Sigmoid colon (tissue), 7 donors: Measurements from ENCODE around the gene COQ8A. TPM values are rescaled to one million over a fixed set of nuclear protein-coding genes. Genes with fewer than 3 reads are reported as not detected.

ENCODE experiments used
- DNase-seq: peaks from one replicate; pipeline ENCODE4 v3.0.0-alpha.2; 2019
- H3K27ac ChIP-seq, 4 donors: fragments of 200-600 bp; sonication (generic); one replicate each; pipeline ENCODE4 v1.5.1; 2016 to 2019; ENCODE audit warnings: mild to moderate bottlenecking in 1 of 4
- H3K27me3 ChIP-seq, 3 donors: fragments of 200-600 bp; sonication (generic); one replicate each; pipeline ENCODE4 v1.5.1; 2019; ENCODE audit warnings: mild to moderate bottlenecking in 1 of 3
- H3K36me3 ChIP-seq, 4 donors: fragments of 200-600 bp; sonication (generic); one replicate each; pipeline ENCODE4 v1.5.1; 2016 to 2019
- H3K4me1 ChIP-seq, 4 donors: fragments of 200-600 bp; sonication (generic); one replicate each; pipeline ENCODE4 v1.5.1; 2017 to 2019
- H3K4me3 ChIP-seq, 4 donors: fragments of 200-600 bp; sonication (generic); one replicate each; pipeline ENCODE4 v1.5.1; 2017 to 2019; ENCODE audit warnings: mild to moderate bottlenecking in 2 of 4, moderate library complexity in 1 of 4
- H3K9me3 ChIP-seq, 4 donors: fragments of 200-600 bp in 3 of 4; sonication (generic) in 3 of 4; one replicate each; pipeline versions ENCODE4 v1.5.1 to v1.6.1; 2013 to 2019
- CTCF ChIP-seq, 4 experiments: fragments of 450-650 bp in 3 of 4; fragments of 200-600 bp in 1 of 4; IDR thresholded peaks; one replicate each; pipeline ENCODE4 v1.5.1; 2016 to 2019; ENCODE audit warnings: antibody characterized with exemption in 4 of 4, mild to moderate bottlenecking in 3 of 4, moderate library complexity in 2 of 4
- EP300 ChIP-seq, 4 donors: sonication (generic); formaldehyde crosslinking; IDR thresholded peaks; one replicate each; pipeline ENCODE4 v1.6.1; 2017; ENCODE audit warnings: antibody characterized with exemption in 4 of 4
- POLR2A ChIP-seq, 2 donors: fragments of 450-650 bp; IDR thresholded peaks; one replicate each; pipeline ENCODE4 v1.6.1; 2016; ENCODE audit warnings: antibody characterized with exemption in 2 of 2, mild to moderate bottlenecking in 2 of 2, moderate library complexity in 2 of 2
- POLR2AphosphoS5 ChIP-seq, 4 donors: sonication (generic); formaldehyde crosslinking; IDR thresholded peaks; one replicate each; pipeline ENCODE4 v1.6.1; 2017; ENCODE audit warnings: antibody characterized with exemption in 4 of 4
- WGBS, 2 donors: extraction: QIAGEN DNeasy Blood & Tissue Kit; methylation state at CpG; one replicate each; pipeline ENCODE4 v1.1.7; 2013; 5-methylcytosine and 5-hydroxymethylcytosine counted together
- intact Hi-C: fragments of 100-400 bp; cut with DNase I; formaldehyde crosslinking; loops from one replicate; pipeline ENCODE4 v1.15.1; 2023
- polyA plus RNA-seq, 3 donors: library from polyadenylated mRNA; stranded (reverse); fragments of 200-250 nt; gene quantifications; one replicate each; pipeline ENCODE4 v1.2.3, GENCODE V29; 2013
- total RNA-seq, 4 donors: library from RNA; depleted of rRNA; stranded (reverse); fragments of >200 nt; gene quantifications; one replicate each; pipeline ENCODE4 v1.1.0, GENCODE V29; 2016
- donor health status: healthy with polysubstance abuse.
- donor health status: Bipolar disorder and iron deficiency.
- donor health status: healthy.

The COQ8A gene
- total and polyA plus RNA-seq, 7 donors: 20.3 to 129 (median 60.2) TPM

DNA sequence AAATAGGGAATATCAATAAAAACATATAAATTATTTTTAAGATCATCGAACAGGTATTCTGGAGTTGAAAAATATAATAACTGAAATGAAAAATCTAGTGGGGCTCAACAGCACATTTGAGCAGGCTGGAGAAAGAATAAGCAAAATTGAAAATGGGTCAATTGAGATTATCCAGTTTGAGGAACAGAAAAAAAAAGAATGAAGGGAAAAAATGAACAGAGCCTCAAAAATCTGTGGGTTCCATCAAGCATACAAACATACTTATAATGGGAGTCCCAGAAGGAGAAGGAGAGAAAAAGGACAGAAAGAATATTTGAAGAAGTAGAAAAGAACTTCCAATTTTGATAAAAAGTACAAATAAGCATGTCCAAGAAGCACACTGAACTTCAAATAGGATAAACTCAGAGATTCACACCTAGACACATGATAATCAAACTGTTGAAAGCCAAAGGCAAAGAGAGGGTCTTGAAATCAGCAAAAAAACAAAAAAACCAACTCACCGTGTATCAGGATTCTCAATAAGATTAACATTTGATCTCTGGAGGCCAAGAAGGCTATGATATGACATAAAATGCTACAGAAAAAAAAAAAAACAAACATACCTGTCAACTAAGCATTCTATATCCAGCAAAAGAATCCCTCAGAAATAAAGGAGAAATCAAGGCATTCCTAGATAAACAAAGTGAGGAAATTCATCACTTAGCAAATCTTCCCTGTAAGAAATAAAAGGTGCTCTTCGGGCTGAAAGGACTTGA lies 5.4 kb upstream of the COQ8A start:
- Histone ChIP-seq H3K9me3 (peaks cover 0 to 6% (median 0%) of the 10 kb centered on the region in 4 donors), H3K27ac (no peak overlapping the region), H3K4me3 (no peak overlapping the region), H3K36me3 (no peaks in the 10 kb centered on the region), H3K27me3 (no peaks in the 10 kb centered on the region), H3K4me1 (peaks cover 0 to 11% (median 11%) of the 10 kb centered on the region in 4 donors)
- TF ChIP-seq EP300 (IDR thresholded peaks at IDR 0.05) (no peak), POLR2A (IDR thresholded peaks at IDR 0.05) (no peak), CTCF (IDR thresholded peaks at IDR 0.05) (no peak), POLR2AphosphoS5 (IDR thresholded peaks at IDR 0.05) (no peak)
- intact Hi-C loops: loop anchor here (5.0 kb wide), 1 partner anchor 62 kb away; the partner anchor contains the start of gene PSEN2
- no peak for DNase-seq
- WGBS, 2 donors: 64 to 95% methylated on average over 3 of the region's 3 CpGs

GRCh38 chr1:226937940-226938725 lies 2.0 kb upstream of the COQ8A start:
- 67 to 81% methylated on average over 10 of the region's 10 CpGs for WGBS, 2 donors
- TF ChIP-seq EP300 (IDR thresholded peaks at IDR 0.05) (no peak), POLR2A (IDR thresholded peaks at IDR 0.05) (no peak), CTCF (IDR thresholded peaks at IDR 0.05) (no peak), POLR2AphosphoS5 (IDR thresholded peaks at IDR 0.05) (peak in 1 of 4 donors; percentile 17)
- Histone ChIP-seq H3K4me3 (no peak overlapping the region), H3K9me3 (peaks cover 0 to 6% (median 0%) of the 10 kb centered on the region in 4 donors), H3K36me3 (no peaks in the 10 kb centered on the region), H3K4me1 (peaks cover 0 to 38% (median 35%) of the 10 kb centered on the region in 4 donors), H3K27me3 (no peaks in the 10 kb centered on the region), H3K27ac (peak overlapping the region; percentile 96 to 100 (median 100))
- intact Hi-C loops: loop anchor here (2.0 to 5.0 kb wide), 2 partner anchors 66 to 381 kb away; partner anchors contain the start of genes CDC42BPA and PSEN2
- DNase-seq: no peak

- TF ChIP-seq POLR2AphosphoS5 (IDR thresholded peaks at IDR 0.05): peak in 1 of 4 donors; percentile 4
- no peak for TF ChIP-seq CTCF (IDR thresholded peaks at IDR 0.05)
- no peak for TF ChIP-seq POLR2A (IDR thresholded peaks at IDR 0.05)
- peak in 1 of 4 donors; percentile 23 for TF ChIP-seq EP300 (IDR thresholded peaks at IDR 0.05)
- peaks cover 0 to 6% (median 0%) of the 10 kb centered on the region in 4 donors for H3K9me3 ChIP-seq
- peak overlapping the region; percentile 96 to 100 (median 100) for H3K27ac ChIP-seq
- H3K36me3 ChIP-seq: no peaks in the 10 kb centered on the region
- 3 to 6% methylated on average over 12 of the region's 12 CpGs for WGBS, 2 donors
- peak overlapping the region; percentile 61 to 90 (median 68) for H3K4me3 ChIP-seq
- H3K27me3 ChIP-seq: no peaks in the 10 kb centered on the region
- DNase-seq: no peak
- peaks cover 0 to 46% (median 44%) of the 10 kb centered on the region in 4 donors for H3K4me1 ChIP-seq
- intact Hi-C loops: loop anchor here (2.0 to 5.0 kb wide), 2 partner anchors 67 to 380 kb away; partner anchors contain the start of genes CDC42BPA and PSEN2
These were observed 1.1 kb upstream of the COQ8A start for GRCh38 chr1:226938903-226939437.

DNA sequence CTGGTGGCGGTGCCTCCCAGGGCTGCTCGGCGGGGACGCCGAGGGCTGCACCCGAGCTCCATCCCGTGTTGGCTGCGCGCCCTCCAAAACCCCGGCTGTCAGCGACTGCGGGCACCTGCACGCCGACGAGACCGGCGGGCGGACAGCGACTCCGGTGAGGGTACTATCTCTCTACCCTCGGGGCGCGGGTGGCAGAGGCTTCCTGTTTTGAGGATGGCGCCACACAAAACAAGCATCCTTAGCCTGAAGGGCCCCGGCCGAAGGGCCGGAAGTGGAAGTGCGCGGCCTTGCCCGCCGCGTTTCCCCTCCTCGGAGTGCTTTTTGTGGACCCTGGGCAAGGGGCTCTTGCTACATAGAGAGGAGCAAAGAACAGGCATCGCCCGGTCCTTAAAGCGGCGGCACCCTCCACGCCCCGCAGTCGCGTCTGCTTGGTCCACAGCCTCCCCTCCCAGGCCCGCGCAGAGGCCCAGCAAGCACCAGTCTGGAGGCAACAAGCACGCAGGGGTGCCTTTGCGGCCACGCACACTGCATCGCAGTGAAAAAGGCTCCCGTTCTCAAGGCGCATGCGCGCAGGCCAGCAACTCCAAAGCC lies 561 bp upstream of the COQ8A start:
- Histone ChIP-seq H3K27ac (peak overlapping the region; percentile 96 to 100 (median 100)), H3K4me3 (peak overlapping the region; percentile 61 to 90 (median 68)), H3K9me3 (peaks cover 0 to 4% (median 0%) of the 10 kb centered on the region in 4 donors), H3K36me3 (no peaks in the 10 kb centered on the region), H3K27me3 (no peaks in the 10 kb centered on the region), H3K4me1 (peaks cover 0 to 50% (median 49%) of the 10 kb centered on the region in 4 donors)
- intact Hi-C loops: loop anchor here (2.0 to 5.0 kb wide), 3 partner anchors 48 to 379 kb away; partner anchors contain the start of genes CDC42BPA and PSEN2
- peak; percentile 84 for DNase-seq
- TF ChIP-seq CTCF (IDR thresholded peaks at IDR 0.05): no peak
- TF ChIP-seq POLR2AphosphoS5 (IDR thresholded peaks at IDR 0.05): peak; percentile 97 to 98 (median 98)
- peak; percentile 95 to 96 for TF ChIP-seq POLR2A (IDR thresholded peaks at IDR 0.05)
- WGBS, 2 donors: 0% methylated on average over 51 of the region's 51 CpGs
